ENCODE measurements around the gene SPECC1. TPM values are rescaled to one million over a fixed set of nuclear protein-coding genes. Genes with fewer than 3 reads are reported as not detected.

The SPECC1 gene
- total and polyA plus RNA-seq, 8 donors = 6.1 to 38.3 (median 7.1) TPM

DNA sequence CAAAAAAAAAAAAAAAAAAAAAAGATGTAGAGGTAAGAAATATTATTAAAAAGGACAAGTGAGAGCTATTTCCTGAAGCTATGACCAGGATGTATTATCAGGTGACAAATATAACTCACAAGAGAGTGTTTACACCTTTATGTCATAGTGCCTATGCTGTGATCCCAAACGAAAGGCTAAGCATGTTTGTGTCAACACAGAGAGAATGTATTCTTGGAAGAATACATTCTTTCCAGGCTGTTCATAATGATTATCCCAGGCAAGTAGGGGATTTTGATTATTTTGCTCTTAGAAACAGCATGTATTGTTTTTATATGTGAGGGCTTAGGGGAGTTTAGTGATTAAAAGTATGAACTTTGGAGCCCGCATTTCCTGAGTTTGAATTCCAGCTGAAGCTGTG is 175.0 kb downstream of the SPECC1 start:
- no peaks in the 10 kb centered on the region for H3K4me1 ChIP-seq
- TF ChIP-seq, protein P1, sequence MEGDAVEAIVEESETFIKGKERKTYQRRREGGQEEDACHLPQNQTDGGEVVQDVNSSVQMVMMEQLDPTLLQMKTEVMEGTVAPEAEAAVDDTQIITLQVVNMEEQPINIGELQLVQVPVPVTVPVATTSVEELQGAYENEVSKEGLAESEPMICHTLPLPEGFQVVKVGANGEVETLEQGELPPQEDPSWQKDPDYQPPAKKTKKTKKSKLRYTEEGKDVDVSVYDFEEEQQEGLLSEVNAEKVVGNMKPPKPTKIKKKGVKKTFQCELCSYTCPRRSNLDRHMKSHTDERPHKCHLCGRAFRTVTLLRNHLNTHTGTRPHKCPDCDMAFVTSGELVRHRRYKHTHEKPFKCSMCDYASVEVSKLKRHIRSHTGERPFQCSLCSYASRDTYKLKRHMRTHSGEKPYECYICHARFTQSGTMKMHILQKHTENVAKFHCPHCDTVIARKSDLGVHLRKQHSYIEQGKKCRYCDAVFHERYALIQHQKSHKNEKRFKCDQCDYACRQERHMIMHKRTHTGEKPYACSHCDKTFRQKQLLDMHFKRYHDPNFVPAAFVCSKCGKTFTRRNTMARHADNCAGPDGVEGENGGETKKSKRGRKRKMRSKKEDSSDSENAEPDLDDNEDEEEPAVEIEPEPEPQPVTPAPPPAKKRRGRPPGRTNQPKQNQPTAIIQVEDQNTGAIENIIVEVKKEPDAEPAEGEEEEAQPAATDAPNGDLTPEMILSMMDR (IDR thresholded peaks at IDR 0.05) = no peak
- ATAC-seq (no peak), DNase-seq (no peak)
- H3K36me3 ChIP-seq = no peaks in the 10 kb centered on the region
- H3K4me3 ChIP-seq = no peak overlapping the region
- no peaks in the 10 kb centered on the region for H3K27me3 ChIP-seq
- intact Hi-C loops (cut with DNase I) = no loop called here
- H3K27ac ChIP-seq = no peak overlapping the region
- no peaks in the 10 kb centered on the region for H3K9me3 ChIP-seq

DNA sequence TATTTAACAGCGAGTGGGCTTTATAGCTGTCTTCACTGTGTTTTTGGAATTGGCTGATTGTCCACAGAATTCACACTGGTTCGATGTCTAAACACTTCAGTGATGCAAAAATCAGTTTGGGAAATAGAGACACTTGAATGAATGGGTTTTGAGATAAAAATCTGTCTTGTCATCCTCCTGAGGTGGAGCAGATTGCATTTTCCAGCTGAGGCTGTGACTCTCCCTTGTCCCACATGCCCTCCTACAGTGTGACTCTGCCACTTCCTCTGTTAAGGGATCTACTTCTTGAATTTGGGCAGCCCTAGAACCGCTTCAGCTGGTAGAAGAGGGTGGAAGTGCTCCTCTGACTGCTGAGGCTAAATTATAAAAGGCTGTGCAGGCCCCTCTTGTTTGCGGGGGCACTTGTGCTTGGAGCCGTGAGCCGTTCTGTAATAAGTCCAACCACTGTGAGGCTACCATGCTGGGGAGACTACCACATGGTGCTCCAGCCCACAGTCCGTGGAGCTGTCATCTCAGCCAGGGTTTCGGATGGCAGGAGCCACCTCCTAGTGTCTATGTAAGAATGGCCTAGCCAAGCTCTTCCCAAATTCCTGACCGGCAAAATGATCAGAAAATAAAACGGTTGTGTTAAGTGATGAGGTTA is 175.9 kb downstream of the SPECC1 start:
- no peaks in the 10 kb centered on the region for H3K9me3 ChIP-seq
- TF ChIP-seq, protein P1 (IDR thresholded peaks at IDR 0.05) = no peak
- no peaks in the 10 kb centered on the region for H3K36me3 ChIP-seq
- DNase-seq (no peak), ATAC-seq (peak; percentile 70)
- H3K27ac ChIP-seq = no peak overlapping the region
- no peak overlapping the region for H3K4me3 ChIP-seq
- no peaks in the 10 kb centered on the region for H3K27me3 ChIP-seq
- H3K4me1 ChIP-seq = no peaks in the 10 kb centered on the region
- intact Hi-C loops (cut with DNase I) = no loop called here

DNA sequence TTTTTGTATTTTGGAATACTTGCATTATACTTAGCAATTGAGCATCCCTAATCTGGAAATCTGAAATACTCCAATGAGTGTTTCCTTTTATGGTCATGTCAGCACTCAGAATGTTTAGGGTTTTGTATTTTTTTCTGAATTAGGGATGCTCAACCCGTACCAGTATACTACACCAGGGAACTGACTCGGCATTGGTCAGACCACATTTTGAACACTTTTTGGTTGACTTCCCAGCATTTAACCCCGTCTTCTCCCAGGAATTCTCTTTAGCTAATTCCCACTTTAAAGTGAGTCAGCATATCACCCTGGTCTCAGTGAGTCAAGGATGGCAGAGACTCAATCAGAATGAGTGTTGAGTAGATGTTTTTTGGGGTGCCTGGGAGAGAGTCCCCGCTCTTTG is 177.9 kb downstream of the SPECC1 start:
- ATAC-seq = no peak
- H3K9me3 ChIP-seq = no peaks in the 10 kb centered on the region
- no peaks in the 10 kb centered on the region for H3K4me1 ChIP-seq
- intact Hi-C loops (cut with DNase I) = no loop called here
- TF ChIP-seq, protein P1 (IDR thresholded peaks at IDR 0.05) = no peak
- H3K4me3 ChIP-seq = no peak overlapping the region
- no peak for DNase-seq
- H3K27ac ChIP-seq = no peak overlapping the region
- no peaks in the 10 kb centered on the region for H3K27me3 ChIP-seq
- no peaks in the 10 kb centered on the region for H3K36me3 ChIP-seq

GRCh38 chr17:20189302-20189701 is 180.1 kb downstream of the SPECC1 start:
- no peak overlapping the region for H3K27ac ChIP-seq
- TF ChIP-seq, protein P1 (IDR thresholded peaks at IDR 0.05) = no peak

DNA sequence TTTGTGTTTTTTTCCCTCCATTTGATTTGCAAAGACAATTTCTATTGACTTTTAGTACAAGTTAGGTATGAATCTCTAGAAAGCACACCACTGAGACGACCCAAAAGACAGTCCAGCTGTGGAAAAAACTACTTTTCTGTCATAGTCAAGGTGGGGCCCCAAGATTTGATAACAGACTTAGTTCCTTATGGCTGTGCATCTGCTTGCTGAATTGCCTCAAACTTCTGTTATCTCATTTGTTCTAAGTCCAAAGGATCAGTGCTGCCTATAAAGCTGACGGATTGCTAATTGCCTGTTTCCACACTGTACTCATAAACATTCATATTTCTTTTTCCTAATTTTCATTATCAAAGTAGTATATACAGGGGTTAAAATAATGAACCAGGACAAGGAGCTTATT is 180.8 kb downstream of the SPECC1 start:
- Histone ChIP-seq H3K4me1 (no peaks in the 10 kb centered on the region), H3K27ac (no peak overlapping the region), H3K4me3 (no peak overlapping the region), H3K27me3 (no peaks in the 10 kb centered on the region), H3K9me3 (peaks cover 0 to 2% of the 10 kb centered on the region in 2 donors), H3K36me3 (no peaks in the 10 kb centered on the region)
- intact Hi-C loops (cut with DNase I) = no loop called here
- ATAC-seq (no peak), DNase-seq (no peak)
- TF ChIP-seq, protein P1 (IDR thresholded peaks at IDR 0.05) = no peak

More at GRCh38 chr17:20189302-20189701, 180.1 kb downstream of the SPECC1 start:
- Histone ChIP-seq H3K4me3 (no peak overlapping the region), H3K4me1 (no peaks in the 10 kb centered on the region), H3K36me3 (no peaks in the 10 kb centered on the region), H3K27me3 (no peaks in the 10 kb centered on the region), H3K9me3 (no peaks in the 10 kb centered on the region)
- ATAC-seq (no peak), DNase-seq (no peak)
- intact Hi-C loops (cut with DNase I) = no loop called here
